MM.1S (cell line): ENCODE data around the gene SS18L1.

Source experiments
- CTCF ChIP-seq: fragments of 300-600 bp; sonication (generic); IDR thresholded peaks from 2 replicates; pipeline ENCODE4 v1.5.1; 2016; ENCODE audit warnings: antibody characterized with exemption, low read length, mixed read lengths
- EZH2 ChIP-seq: fragments of 300-600 bp; sonication (generic); optimal IDR thresholded peaks from 2 replicates; pipeline ENCODE3; 2017; ENCODE audit warnings: low read depth, mild to moderate bottlenecking, antibody characterized with exemption, low read length, mixed read lengths
- EZH2phosphoT487 ChIP-seq: fragments of 300-600 bp; sonication (generic); IDR thresholded peaks from 2 replicates; pipeline ENCODE4 v1.6.1; 2018; ENCODE audit warnings: antibody characterized with exemption, low read length

GRCh38 chr20:62167474-62167873 is 23.9 kb downstream of the SS18L1 start:
- TF ChIP-seq CTCF (no peak), EZH2 (no peak), EZH2phosphoT487 (no peak)
